ENCODE data around the gene CAMK2A. TPM values are rescaled to one million over a fixed set of nuclear protein-coding genes. Genes with fewer than 3 reads are reported as not detected.

CAMK2A gene
- total RNA-seq, 1 donor from 2014 or later = 14.0 TPM

DNA sequence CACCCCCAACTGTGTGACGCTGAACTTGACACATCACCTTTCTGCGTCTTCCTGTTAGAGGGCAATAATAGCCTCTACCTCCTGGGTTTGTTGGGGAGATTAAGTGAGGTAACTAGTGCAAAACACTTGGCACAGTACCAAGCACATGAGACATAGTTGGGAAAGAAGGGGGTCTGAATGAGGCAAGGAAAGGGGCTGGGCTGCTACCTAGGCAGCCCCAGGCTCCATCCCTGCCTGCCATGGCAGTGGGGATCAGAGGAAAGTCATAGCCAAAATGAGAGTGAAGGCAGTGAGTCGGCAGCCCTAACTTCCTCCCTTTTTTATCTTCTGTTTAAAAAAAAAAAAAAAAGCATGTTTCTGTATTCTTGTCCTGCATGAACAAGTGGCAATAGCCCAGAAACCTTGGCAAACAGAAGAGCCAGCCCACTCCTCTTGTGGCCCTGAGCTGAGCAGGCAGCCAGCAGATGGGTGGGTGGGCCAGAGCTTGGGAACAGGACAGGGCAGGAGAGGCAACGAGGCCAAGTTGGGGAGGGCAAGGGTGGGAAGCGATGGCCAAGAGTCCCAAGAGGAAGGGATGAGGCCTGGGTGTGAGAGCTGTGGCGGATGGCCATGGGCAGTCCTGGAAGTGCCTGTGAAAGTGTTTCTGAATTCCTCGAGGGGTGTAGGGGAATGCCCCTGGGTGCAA, 11.4 kb downstream of the CAMK2A start:
- DNase-seq = no peak

- no peak for DNase-seq
Measured at GRCh38 chr5:150277043-150277442, 12.5 kb downstream of the CAMK2A start.

DNA sequence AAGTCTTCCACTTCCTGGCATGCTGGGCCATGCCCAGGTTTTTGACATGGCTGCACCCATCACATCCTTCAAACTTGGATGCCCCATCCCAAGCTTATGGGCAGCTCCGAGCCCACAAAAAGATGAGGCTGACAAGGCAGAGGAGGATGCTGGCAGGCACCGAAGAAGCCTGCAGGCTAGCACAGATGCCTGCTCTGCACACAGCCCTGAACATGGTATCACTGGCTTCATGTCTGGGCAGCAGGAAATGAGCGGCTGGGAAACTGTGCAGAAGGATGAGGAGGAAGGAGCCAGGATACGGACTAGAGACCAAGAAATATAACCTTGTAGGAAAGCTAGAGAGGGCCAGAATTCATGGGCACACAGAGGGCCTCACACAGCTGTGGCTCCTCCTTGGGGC, 14.8 kb downstream of the CAMK2A start:
- DNase-seq = no peak

DNA sequence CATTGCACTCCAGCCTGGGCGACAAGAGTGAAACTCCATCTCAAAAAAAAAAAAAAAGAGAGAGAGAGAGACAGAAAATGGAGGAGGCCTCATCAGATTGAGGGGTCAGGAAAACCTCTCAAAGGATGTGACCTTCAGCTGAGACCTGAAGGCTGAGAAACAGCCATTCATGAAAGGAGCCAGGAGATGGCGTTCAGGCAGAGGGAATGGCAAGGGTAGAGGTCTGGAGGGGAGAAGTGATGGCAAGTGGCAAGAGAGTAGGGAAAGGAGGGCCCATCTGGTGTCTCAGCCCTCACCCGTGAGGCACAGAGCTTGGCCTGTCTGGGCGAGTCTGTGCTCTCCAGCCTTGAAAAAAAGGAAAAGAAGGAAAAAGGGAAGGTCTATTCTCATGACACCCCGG, 17.0 kb downstream of the CAMK2A start:
- DNase-seq = no peak

DNA sequence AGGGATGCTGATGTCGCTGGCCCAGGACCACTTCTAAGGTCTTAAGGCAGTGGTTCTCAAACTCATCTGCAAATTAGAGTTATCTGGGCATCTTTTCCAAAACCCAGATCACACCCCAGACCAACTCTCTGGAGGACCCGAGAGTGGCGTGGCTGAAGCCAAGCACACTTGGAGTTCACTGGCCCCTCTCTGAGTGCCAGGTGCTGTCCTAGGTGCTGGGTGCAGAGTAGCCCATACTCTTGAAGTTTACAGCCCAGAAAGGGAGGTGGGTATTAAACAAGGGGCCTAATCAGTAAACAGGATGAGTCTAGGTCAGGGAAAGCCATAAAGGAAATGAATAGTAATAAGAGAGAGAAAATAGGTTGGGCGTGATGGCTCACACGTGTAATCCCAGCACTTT, 17.6 kb downstream of the CAMK2A start:
- DNase-seq = no peak

GRCh38 chr5:150271296-150271692, 18.3 kb downstream of the CAMK2A start:
- no peak for DNase-seq

- no peak for DNase-seq
Measured at GRCh38 chr5:150270541-150271295, 18.9 kb downstream of the CAMK2A start.

DNA sequence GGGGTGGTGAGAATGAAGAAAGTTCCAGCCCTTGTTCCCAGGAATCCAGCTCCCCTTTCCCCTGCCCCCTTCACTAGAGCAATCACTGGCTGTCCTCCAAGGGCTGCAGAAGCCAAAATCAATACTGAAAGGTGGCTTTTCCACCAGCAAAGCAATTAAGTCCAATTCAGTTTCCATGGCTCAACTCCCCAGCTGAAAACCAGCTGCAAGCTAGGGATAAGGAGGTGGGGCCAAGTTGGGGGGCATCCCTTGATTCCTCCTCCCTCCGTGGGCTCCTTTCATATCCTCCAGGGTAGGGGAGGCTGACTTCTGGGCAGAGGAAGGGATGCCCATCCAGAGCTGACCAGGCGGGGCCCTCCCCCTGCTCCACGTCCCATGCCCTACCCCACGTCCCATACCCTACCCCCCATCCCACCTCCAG, 22.7 kb downstream of the CAMK2A start:
- DNase-seq = no peak

DNA sequence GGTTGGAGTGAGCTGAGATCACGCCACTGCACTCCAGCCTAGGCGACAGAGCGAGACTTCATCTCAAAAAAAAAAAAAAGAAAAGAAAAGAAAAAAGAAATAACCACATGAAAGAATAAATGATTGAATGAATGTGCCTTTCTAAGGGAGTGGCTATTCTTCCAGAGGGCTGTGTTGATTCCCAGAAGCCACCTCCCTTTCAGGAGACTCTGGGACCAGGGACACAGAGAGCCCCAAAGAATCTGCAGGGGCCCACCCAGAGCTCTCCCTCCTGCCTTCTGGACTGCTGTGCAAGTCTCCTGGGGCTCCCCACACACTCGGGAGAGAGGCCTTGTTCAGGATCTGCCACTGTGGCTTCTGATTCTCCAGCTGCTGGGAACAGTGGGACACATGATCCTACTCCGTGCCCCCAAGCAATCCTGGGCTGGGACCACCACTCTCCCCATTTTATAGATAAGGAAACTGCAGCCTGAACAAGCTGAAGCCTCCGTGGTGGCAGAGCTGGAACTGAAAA, 23.6 kb downstream of the CAMK2A start:
- DNase-seq = no peak

DNA sequence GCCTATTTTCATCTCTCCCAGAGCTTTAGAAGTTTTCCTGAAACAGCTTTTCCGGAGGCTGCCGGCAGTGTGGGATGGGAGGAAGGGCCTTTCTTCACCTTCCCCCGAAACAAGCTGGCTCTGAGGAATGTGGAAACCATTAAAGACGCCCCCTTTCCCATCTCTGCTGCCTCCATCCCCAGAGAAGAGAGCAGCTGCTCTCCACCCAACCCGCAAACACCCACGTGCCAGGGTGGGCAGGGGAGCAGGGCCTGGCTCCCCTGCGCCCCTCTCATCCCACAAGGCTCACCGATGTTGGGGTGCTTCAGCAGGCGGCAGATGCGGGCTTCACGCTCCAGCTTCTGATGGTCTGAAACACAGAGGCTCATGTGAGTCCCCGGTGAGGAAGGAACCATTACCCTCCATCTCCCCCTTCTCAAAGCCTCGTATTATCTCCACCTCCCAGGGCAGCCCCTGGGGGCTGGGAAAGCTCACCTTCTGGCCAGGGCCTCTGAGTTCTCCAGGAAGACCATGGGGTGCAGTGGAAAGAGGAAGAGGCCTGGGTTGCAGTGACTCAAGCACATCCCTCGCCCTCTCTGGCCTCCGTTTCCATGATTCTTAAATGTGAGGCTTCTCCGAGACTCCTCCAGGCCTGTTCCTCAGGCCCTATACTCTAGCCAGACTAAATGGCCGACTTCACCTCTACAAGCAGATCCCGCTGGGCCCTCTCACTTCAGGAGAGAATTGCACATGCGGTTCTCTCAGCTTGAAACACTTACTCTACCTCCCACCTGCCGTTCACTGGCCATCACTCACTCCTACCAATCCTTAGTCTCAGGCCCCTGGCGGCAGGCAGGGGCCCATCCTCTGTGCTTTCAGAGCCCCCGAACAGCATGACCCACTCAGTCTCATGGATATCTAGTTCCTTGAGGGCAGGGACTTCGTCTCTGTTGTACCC, 24.6 kb downstream of the CAMK2A start:
- DNase-seq = no peak

DNA sequence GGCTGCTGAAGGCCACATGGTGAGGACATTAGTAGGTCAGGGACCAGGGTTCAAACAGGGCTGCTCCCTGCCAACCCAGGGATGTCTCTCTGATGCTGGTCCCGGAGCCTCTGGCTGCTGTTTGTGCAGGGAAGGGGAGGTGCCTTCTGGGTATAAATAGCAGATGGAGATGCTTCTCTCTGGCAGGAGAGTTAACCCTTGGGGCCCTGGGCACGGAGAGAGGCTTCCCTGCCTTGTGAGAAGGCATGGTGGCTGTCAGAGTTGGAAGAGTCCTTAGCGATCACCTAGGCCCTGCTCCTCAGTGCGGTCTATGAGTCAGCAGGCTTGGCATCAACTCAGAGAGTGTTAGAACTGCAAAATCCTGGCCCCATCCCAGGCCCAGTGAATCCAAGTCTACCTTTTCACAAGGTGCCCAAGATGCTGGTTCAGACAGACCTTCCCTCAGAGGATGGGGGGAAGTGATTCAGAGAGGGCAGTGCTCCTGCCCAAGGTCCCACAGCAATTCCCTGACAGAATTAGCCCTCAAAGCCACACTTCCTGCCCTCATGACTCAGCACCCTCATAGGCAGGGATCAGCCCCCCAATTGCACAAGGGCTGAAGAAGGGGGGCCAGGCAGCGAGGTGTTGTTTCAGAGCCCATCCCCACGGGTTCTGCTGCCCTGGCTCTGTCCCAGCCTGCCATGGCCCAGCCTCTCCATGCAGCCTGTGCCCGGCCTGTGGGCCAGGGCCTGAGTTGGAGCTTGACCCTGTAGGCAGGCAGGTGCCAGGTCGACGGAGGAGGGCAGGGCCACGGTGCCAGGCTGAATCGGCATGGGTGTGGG, 25.6 kb downstream of the CAMK2A start:
- no peak for DNase-seq

- no peak for DNase-seq
Measured at GRCh38 chr5:150263375-150263775, 26.2 kb downstream of the CAMK2A start.

- no peak for DNase-seq
Measured at GRCh38 chr5:150262502-150262901, 27.1 kb downstream of the CAMK2A start.

DNA sequence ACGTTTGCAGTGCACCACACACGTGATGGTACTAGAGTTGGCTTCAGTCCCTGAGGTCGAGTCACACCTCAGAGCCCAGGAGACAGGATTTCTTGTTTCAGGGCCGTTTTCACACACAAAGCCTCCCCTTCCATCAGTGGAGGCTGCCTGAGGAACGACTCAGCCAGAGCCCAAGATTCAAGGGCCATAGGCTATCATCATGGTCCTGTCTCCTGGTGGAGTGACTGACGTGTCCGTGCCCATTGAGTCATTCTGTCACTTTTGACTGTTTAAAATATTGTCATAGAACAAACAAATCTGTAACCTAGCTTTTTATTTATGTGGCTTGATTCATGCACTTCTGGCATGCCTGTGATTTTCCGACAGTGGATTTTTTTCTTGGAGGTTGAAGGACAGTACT, 28.3 kb downstream of the CAMK2A start:
- no peak for DNase-seq

- DNase-seq = no peak
Measured at GRCh38 chr5:150258130-150258529, 31.4 kb downstream of the CAMK2A start.

DNA sequence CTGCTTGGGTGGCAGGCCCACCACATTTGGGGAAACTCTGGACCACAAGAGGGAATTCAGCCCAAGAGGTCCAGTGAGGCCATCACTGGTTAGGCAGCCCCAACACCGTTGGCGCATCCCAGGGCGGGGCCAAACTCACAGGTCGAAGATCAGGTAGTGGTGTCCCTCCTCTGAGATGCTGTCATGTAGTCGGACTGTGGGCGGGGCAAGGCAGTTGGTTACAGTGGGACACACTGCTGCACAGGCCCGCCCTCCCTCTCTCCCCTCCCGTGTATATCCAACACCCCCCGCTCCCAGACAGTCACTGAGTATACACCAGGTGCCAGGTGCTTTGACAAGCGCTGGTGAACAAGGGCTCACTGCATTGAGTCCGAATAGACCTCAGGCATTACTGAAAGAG, 32.1 kb downstream of the CAMK2A start:
- no peak for DNase-seq

DNA sequence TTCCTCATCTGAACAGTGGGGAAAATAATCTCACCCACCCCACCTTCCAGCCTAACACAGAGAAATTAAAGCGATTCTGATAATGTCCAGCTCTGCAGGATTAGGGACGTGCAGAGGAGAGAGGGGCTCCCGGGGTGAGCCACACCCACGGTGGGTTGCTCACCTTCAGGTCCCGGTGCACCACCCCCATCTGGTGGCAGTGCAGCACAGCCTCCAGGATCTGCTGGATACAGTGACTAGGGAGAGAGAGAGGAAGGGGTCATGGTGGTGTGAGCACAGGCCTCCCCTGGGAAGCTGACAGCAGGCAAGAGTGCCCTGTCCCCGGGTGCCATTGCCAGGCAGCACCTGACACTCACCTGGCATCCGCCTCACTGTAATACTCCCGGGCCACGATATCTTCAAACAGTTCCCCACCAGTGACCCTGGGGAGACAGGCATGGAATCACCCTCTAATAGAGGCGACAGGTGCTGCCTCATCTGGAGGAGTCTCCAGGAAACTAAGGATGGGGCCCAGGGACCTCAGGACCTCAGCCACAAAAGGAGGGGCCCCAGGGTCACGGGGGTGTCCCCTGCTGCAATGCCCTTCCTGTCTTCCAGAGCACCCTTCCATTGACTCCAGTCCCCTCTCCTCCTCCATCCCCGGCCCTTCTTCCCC, 33.0 kb downstream of the CAMK2A start:
- DNase-seq = no peak

GRCh38 chr5:150255659-150256409, 33.7 kb downstream of the CAMK2A start:
- DNase-seq = no peak

- DNase-seq = no peak
Measured at GRCh38 chr5:150254774-150255173, 34.8 kb downstream of the CAMK2A start.

GRCh38 chr5:150254363-150254762, 35.2 kb downstream of the CAMK2A start:
- DNase-seq = no peak
